ENCODE data around the gene LTC4S.

GRCh38 chr5:179772351-179772750, 21.4 kb upstream of the LTC4S start:
- TF ChIP-seq, protein P1, sequence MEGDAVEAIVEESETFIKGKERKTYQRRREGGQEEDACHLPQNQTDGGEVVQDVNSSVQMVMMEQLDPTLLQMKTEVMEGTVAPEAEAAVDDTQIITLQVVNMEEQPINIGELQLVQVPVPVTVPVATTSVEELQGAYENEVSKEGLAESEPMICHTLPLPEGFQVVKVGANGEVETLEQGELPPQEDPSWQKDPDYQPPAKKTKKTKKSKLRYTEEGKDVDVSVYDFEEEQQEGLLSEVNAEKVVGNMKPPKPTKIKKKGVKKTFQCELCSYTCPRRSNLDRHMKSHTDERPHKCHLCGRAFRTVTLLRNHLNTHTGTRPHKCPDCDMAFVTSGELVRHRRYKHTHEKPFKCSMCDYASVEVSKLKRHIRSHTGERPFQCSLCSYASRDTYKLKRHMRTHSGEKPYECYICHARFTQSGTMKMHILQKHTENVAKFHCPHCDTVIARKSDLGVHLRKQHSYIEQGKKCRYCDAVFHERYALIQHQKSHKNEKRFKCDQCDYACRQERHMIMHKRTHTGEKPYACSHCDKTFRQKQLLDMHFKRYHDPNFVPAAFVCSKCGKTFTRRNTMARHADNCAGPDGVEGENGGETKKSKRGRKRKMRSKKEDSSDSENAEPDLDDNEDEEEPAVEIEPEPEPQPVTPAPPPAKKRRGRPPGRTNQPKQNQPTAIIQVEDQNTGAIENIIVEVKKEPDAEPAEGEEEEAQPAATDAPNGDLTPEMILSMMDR (IDR thresholded peaks at IDR 0.05) = no peak
- no peak for TF ChIP-seq POLR2A (IDR thresholded peaks at IDR 0.05)
